ENCODE measurements around the gene PARP1.

DNA sequence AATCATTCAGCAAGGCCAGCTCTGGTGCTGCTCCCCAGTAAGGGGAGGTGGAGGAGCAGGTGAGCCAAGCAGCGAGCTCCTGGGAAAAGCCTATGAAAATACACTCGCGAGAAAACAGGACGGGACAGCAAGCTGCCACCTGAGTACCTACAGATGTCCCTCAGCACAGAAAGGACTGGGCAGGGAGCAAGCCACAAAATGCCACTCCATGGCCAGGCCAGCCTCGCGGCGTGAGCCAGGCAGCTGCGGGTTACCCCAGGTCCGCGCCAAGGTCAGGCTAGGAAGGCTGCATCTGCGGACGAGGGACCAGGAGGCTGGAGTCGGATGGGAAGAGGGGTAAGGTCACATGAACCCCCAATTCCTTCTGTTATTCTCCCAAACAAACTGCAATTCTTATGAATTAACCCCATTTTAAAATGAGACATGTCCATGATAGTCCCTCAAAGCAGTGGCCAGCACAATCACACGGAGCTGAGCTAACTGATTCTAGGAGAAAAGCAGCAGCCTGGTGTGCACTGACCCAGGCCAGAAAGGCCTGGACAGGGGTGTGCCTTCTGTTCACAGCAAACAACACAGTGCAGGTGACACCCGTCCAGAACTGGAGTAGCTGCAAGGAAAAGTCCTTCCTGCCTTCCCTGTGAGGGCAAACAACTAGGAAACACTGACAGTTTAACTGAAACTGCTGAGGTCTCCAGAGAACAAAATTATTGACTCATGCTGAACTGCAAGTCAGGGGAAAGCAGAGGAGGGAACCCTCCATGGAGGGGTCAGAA lies 26.5 kb downstream of the PARP1 start:
- TF ChIP-seq, protein P1, sequence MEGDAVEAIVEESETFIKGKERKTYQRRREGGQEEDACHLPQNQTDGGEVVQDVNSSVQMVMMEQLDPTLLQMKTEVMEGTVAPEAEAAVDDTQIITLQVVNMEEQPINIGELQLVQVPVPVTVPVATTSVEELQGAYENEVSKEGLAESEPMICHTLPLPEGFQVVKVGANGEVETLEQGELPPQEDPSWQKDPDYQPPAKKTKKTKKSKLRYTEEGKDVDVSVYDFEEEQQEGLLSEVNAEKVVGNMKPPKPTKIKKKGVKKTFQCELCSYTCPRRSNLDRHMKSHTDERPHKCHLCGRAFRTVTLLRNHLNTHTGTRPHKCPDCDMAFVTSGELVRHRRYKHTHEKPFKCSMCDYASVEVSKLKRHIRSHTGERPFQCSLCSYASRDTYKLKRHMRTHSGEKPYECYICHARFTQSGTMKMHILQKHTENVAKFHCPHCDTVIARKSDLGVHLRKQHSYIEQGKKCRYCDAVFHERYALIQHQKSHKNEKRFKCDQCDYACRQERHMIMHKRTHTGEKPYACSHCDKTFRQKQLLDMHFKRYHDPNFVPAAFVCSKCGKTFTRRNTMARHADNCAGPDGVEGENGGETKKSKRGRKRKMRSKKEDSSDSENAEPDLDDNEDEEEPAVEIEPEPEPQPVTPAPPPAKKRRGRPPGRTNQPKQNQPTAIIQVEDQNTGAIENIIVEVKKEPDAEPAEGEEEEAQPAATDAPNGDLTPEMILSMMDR (conservative IDR thresholded peaks at IDR 0.05; ENCODE audit: low read depth, low read length): no peak
- TF ChIP-seq EZH2 (IDR thresholded peaks at IDR 0.05; ENCODE audit: borderline replicate concordance, low read depth, low read length, poor library complexity, severe bottlenecking): no peak

Data from A673 (cell line).